ENCODE results near the gene MBNL1.

MBNL1 gene

DNA sequence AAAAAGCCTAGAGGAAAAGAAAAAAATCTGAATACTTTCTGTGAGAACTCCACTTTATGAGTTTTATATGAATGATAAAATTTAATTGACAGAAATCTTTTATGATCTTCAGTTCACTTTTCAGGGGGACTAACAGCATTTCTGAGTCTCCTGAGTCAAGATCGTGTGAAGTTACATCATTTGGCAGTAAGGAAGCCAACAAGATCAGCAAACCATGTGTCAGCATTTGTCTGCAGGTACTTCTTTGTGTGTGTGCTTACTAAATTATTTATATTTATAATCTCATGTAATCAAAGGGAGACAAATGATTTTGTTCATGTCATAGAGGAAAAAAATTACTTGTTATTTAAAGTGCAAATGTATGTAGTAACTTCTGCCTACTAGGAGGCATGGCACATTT, 217.6 kb downstream of the MBNL1 start:
- ATAC-seq: no peak
- TF ChIP-seq PATZ1 (CRISPR knock-in tag; IDR thresholded peaks at IDR 0.05; ENCODE audit: borderline replicate concordance): no peak
- no peak for TF ChIP-seq ZC3H10 (CRISPR knock-in tag; IDR thresholded peaks at IDR 0.05)
- TF ChIP-seq ZFP30 (CRISPR knock-in tag; IDR thresholded peaks at IDR 0.05): no peak
- TF ChIP-seq SNAI2 (CRISPR knock-in tag; IDR thresholded peaks at IDR 0.05): no peak
- no peak for TF ChIP-seq GLIS3 (CRISPR knock-in tag; IDR thresholded peaks at IDR 0.05)
- TF ChIP-seq OSR1 (CRISPR knock-in tag; IDR thresholded peaks at IDR 0.05): no peak
- no peak for TF ChIP-seq TCF4 (CRISPR knock-in tag; IDR thresholded peaks at IDR 0.05; ENCODE audit: borderline replicate concordance)
- TF ChIP-seq ARNTL (CRISPR knock-in tag; IDR thresholded peaks at IDR 0.05; ENCODE audit: borderline replicate concordance, low read depth): no peak
- TF ChIP-seq ZNF70 (CRISPR knock-in tag; IDR thresholded peaks at IDR 0.05): no peak
- TF ChIP-seq, protein P1, sequence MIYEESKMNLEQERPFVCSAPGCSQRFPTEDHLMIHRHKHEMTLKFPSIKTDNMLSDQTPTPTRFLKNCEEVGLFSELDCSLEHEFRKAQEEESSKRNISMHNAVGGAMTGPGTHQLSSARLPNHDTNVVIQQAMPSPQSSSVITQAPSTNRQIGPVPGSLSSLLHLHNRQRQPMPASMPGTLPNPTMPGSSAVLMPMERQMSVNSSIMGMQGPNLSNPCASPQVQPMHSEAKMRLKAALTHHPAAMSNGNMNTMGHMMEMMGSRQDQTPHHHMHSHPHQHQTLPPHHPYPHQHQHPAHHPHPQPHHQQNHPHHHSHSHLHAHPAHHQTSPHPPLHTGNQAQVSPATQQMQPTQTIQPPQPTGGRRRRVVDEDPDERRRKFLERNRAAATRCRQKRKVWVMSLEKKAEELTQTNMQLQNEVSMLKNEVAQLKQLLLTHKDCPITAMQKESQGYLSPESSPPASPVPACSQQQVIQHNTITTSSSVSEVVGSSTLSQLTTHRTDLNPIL (CRISPR knock-in tag; IDR thresholded peaks at IDR 0.05; ENCODE audit: low read depth): no peak
- no peak for TF ChIP-seq PPARA (CRISPR knock-in tag; IDR thresholded peaks at IDR 0.05; ENCODE audit: borderline replicate concordance)
- no peak for TF ChIP-seq ZNF8 (CRISPR knock-in tag; IDR thresholded peaks at IDR 0.05)
- no peak for TF ChIP-seq ZFP3 (CRISPR knock-in tag; IDR thresholded peaks at IDR 0.05)
- TF ChIP-seq CSDC2 (CRISPR knock-in tag; IDR thresholded peaks at IDR 0.05): no peak
- TF ChIP-seq, protein P2, sequence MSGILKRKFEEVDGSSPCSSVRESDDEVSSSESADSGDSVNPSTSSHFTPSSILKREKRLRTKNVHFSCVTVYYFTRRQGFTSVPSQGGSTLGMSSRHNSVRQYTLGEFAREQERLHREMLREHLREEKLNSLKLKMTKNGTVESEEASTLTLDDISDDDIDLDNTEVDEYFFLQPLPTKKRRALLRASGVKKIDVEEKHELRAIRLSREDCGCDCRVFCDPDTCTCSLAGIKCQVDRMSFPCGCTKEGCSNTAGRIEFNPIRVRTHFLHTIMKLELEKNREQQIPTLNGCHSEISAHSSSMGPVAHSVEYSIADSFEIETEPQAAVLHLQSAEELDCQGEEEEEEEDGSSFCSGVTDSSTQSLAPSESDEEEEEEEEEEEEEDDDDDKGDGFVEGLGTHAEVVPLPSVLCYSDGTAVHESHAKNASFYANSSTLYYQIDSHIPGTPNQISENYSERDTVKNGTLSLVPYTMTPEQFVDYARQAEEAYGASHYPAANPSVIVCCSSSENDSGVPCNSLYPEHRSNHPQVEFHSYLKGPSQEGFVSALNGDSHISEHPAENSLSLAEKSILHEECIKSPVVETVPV (CRISPR knock-in tag; IDR thresholded peaks at IDR 0.05): no peak
- TF ChIP-seq, protein P3, sequence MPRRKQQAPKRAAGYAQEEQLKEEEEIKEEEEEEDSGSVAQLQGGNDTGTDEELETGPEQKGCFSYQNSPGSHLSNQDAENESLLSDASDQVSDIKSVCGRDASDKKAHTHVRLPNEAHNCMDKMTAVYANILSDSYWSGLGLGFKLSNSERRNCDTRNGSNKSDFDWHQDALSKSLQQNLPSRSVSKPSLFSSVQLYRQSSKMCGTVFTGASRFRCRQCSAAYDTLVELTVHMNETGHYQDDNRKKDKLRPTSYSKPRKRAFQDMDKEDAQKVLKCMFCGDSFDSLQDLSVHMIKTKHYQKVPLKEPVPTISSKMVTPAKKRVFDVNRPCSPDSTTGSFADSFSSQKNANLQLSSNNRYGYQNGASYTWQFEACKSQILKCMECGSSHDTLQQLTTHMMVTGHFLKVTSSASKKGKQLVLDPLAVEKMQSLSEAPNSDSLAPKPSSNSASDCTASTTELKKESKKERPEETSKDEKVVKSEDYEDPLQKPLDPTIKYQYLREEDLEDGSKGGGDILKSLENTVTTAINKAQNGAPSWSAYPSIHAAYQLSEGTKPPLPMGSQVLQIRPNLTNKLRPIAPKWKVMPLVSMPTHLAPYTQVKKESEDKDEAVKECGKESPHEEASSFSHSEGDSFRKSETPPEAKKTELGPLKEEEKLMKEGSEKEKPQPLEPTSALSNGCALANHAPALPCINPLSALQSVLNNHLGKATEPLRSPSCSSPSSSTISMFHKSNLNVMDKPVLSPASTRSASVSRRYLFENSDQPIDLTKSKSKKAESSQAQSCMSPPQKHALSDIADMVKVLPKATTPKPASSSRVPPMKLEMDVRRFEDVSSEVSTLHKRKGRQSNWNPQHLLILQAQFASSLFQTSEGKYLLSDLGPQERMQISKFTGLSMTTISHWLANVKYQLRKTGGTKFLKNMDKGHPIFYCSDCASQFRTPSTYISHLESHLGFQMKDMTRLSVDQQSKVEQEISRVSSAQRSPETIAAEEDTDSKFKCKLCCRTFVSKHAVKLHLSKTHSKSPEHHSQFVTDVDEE (CRISPR knock-in tag; IDR thresholded peaks at IDR 0.05): no peak
- TF ChIP-seq ESRRG (CRISPR knock-in tag; IDR thresholded peaks at IDR 0.05): no peak
- TF ChIP-seq TOX (CRISPR knock-in tag; IDR thresholded peaks at IDR 0.05; ENCODE audit: borderline replicate concordance): no peak
- no peak for TF ChIP-seq BACH2 (CRISPR knock-in tag; IDR thresholded peaks at IDR 0.05; ENCODE audit: borderline replicate concordance)

DNA sequence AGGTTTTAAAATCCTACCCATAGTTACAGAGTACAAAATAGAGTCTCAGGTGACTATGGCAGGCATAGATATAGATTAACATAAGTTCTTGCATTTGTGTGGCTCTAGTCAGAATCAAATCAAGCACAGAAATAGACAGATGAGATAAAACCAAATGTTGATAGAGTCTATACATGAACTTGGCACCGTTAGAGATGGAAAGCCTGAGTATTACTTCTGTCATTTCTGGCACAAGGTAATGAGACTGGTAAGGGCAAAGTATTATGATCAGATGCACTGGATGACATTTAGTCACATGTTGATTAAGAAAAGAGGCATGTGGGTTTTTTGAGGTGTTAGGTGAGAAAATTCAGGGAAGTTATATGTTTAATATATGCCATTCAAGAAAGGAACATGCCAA, 219.7 kb downstream of the MBNL1 start:
- no peak for ATAC-seq
- TF ChIP-seq, protein P2 (CRISPR knock-in tag; IDR thresholded peaks at IDR 0.05): no peak
- TF ChIP-seq, protein P4, sequence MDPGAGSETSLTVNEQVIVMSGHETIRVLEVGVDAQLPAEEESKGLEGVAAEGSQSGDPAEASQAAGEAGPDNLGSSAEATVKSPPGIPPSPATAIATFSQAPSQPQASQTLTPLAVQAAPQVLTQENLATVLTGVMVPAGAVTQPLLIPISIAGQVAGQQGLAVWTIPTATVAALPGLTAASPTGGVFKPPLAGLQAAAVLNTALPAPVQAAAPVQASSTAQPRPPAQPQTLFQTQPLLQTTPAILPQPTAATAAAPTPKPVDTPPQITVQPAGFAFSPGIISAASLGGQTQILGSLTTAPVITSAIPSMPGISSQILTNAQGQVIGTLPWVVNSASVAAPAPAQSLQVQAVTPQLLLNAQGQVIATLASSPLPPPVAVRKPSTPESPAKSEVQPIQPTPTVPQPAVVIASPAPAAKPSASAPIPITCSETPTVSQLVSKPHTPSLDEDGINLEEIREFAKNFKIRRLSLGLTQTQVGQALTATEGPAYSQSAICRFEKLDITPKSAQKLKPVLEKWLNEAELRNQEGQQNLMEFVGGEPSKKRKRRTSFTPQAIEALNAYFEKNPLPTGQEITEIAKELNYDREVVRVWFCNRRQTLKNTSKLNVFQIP (CRISPR knock-in tag; IDR thresholded peaks at IDR 0.05; ENCODE audit: borderline replicate concordance, low read depth): no peak
- TF ChIP-seq OSR1 (CRISPR knock-in tag; IDR thresholded peaks at IDR 0.05): no peak
- no peak for TF ChIP-seq PATZ1 (CRISPR knock-in tag; IDR thresholded peaks at IDR 0.05; ENCODE audit: borderline replicate concordance)
- no peak for TF ChIP-seq PPARA (CRISPR knock-in tag; IDR thresholded peaks at IDR 0.05; ENCODE audit: borderline replicate concordance)
- TF ChIP-seq, protein P1 (CRISPR knock-in tag; IDR thresholded peaks at IDR 0.05; ENCODE audit: low read depth): no peak
- TF ChIP-seq SNAI2 (CRISPR knock-in tag; IDR thresholded peaks at IDR 0.05): no peak
- no peak for TF ChIP-seq ISL1 (CRISPR knock-in tag; IDR thresholded peaks at IDR 0.05)
- TF ChIP-seq ZC3H10 (CRISPR knock-in tag; IDR thresholded peaks at IDR 0.05): no peak
- TF ChIP-seq TOX (CRISPR knock-in tag; IDR thresholded peaks at IDR 0.05; ENCODE audit: borderline replicate concordance): no peak
- no peak for TF ChIP-seq ZFP30 (CRISPR knock-in tag; IDR thresholded peaks at IDR 0.05)
- TF ChIP-seq, protein P3 (CRISPR knock-in tag; IDR thresholded peaks at IDR 0.05): no peak
- TF ChIP-seq BACH2 (CRISPR knock-in tag; IDR thresholded peaks at IDR 0.05; ENCODE audit: borderline replicate concordance): no peak
- TF ChIP-seq ZNF8 (CRISPR knock-in tag; IDR thresholded peaks at IDR 0.05): no peak
- TF ChIP-seq ZNF70 (CRISPR knock-in tag; IDR thresholded peaks at IDR 0.05): no peak
